ENCODE data around the gene NCF1.

- TF ChIP-seq JAZF1 (CRISPR knock-in tag; IDR thresholded peaks at IDR 0.05) (no peak), USF2 (CRISPR knock-in tag; IDR thresholded peaks at IDR 0.05) (no peak), NR2C2 (CRISPR knock-in tag; IDR thresholded peaks at IDR 0.05) (no peak), CTCF (IDR thresholded peaks at IDR 0.05) (no peak), IRF1 (CRISPR knock-in tag; IDR thresholded peaks at IDR 0.05) (no peak), CBFB (CRISPR knock-in tag; IDR thresholded peaks at IDR 0.05; ENCODE audit: low read depth) (no peak), IRF2 (CRISPR knock-in tag; IDR thresholded peaks at IDR 0.05; ENCODE audit: borderline replicate concordance, low read depth) (no peak), SMAD3 (CRISPR knock-in tag; IDR thresholded peaks at IDR 0.05; ENCODE audit: borderline replicate concordance) (no peak), FOXP4 (CRISPR knock-in tag; IDR thresholded peaks at IDR 0.05) (no peak), JUN (CRISPR knock-in tag; IDR thresholded peaks at IDR 0.05) (no peak), ATF6 (CRISPR knock-in tag; IDR thresholded peaks at IDR 0.05) (no peak)
These were observed 47.3 kb upstream of the NCF1 start for GRCh38 chr7:74726309-74727101.
